Activated T-helper 1 cell treated with anti-CD3 and anti-CD28 coated beads, Interleukin-12 subunit alpha, Interleukin-12 subunit beta, Interleukin-2, Interleukin-4 antibody, amounts not matched to agents 30 ng/mL and 10 ng/mL and 1 ng/mL, durations not matched to agents 14 hours and 24 hours and 36 hours (primary cell): ENCODE measurements around the gene FBN1. TPM values are rescaled to one million over a fixed set of nuclear protein-coding genes. Genes with fewer than 3 reads are reported as not detected.

ENCODE experiments used
- DNase-seq: peaks from one replicate; pipeline ENCODE4 v3.0.0; 2021; ENCODE audit warnings: low spot score
- H3K27ac Mint-ChIP-seq: one replicate; pipeline ENCODE4 v1.8.0; 2021; ENCODE audit warnings: mild to moderate bottlenecking, mixed read lengths
- H3K27me3 Mint-ChIP-seq: one replicate; pipeline ENCODE4 v1.8.0; 2022; ENCODE audit warnings: mild to moderate bottlenecking, moderate library complexity, mixed read lengths; ENCODE audit not compliant: insufficient read depth
- H3K36me3 Mint-ChIP-seq: one replicate; pipeline ENCODE4 v1.8.0; 2021; ENCODE audit warnings: low read depth, mixed read lengths
- H3K4me1 Mint-ChIP-seq: one replicate; pipeline ENCODE4 v1.8.0; 2021; ENCODE audit warnings: low read depth, mixed read lengths
- H3K4me3 Mint-ChIP-seq: one replicate; pipeline ENCODE4 v1.8.0; 2021; ENCODE audit warnings: mild to moderate bottlenecking, moderate library complexity, mixed read lengths
- H3K9me3 Mint-ChIP-seq: one replicate; pipeline ENCODE4 v1.8.0; 2021; ENCODE audit warnings: mixed read lengths
- intact Hi-C: fragments of 100-400 bp; cut with micrococcal nuclease; formaldehyde crosslinking; loops from one replicate; pipeline ENCODE4 v1.15.1; 2024
- total RNA-seq: library from RNA; stranded (reverse); gene quantifications from 2 replicates; pipeline ENCODE4 v1.2.3, GENCODE V29; 2022

FBN1 gene
- total RNA-seq, 1 donor from 2014 or later = 0.47 TPM

GRCh38 chr15:48520376-48521155, 124.9 kb downstream of the FBN1 start:
- DNase-seq = no peak
- Mint-ChIP-seq H3K4me1 (no peaks in the 10 kb centered on the region), H3K4me3 (no peak overlapping the region)

GRCh38 chr15:48516121-48516520, 129.4 kb downstream of the FBN1 start:
- Mint-ChIP-seq H3K4me1 (no peaks in the 10 kb centered on the region), H3K36me3 (no peaks in the 10 kb centered on the region), H3K27me3 (no peaks in the 10 kb centered on the region), H3K9me3 (no peaks in the 10 kb centered on the region), H3K27ac (no peak overlapping the region), H3K4me3 (no peak overlapping the region)
- no peak for DNase-seq
- intact Hi-C loops = no loop called here

More at GRCh38 chr15:48520376-48521155, 124.9 kb downstream of the FBN1 start:
- Mint-ChIP-seq H3K27ac (no peak overlapping the region), H3K36me3 (no peaks in the 10 kb centered on the region), H3K9me3 (no peaks in the 10 kb centered on the region), H3K27me3 (no peaks in the 10 kb centered on the region)
- intact Hi-C loops = no loop called here

GRCh38 chr15:48515500-48515899, 130.0 kb downstream of the FBN1 start:
- Mint-ChIP-seq H3K4me3 (no peak overlapping the region), H3K4me1 (no peaks in the 10 kb centered on the region), H3K27ac (no peak overlapping the region), H3K9me3 (no peaks in the 10 kb centered on the region), H3K36me3 (no peaks in the 10 kb centered on the region), H3K27me3 (no peaks in the 10 kb centered on the region)
- no peak for DNase-seq
- intact Hi-C loops = no loop called here

GRCh38 chr15:48514103-48514816, 131.2 kb downstream of the FBN1 start:
- H3K4me1 Mint-ChIP-seq = no peaks in the 10 kb centered on the region
- H3K27ac Mint-ChIP-seq = no peak overlapping the region
- no peak for DNase-seq
- intact Hi-C loops = no loop called here
- H3K27me3 Mint-ChIP-seq = no peaks in the 10 kb centered on the region
- H3K4me3 Mint-ChIP-seq = no peak overlapping the region
- H3K9me3 Mint-ChIP-seq = no peaks in the 10 kb centered on the region
- no peaks in the 10 kb centered on the region for H3K36me3 Mint-ChIP-seq

- intact Hi-C loops = no loop called here
Observed at GRCh38 chr15:48510976-48511375, 134.5 kb downstream of the FBN1 start.

GRCh38 chr15:48507416-48508065, 138.0 kb downstream of the FBN1 start:
- Mint-ChIP-seq H3K4me1 (no peaks in the 10 kb centered on the region), H3K4me3 (no peak overlapping the region), H3K36me3 (no peaks in the 10 kb centered on the region), H3K9me3 (no peaks in the 10 kb centered on the region), H3K27ac (no peak overlapping the region), H3K27me3 (peaks cover 2% of the 10 kb centered on the region)
- intact Hi-C loops = no loop called here
- peak; percentile 5 for DNase-seq

More at GRCh38 chr15:48510976-48511375, 134.5 kb downstream of the FBN1 start:
- Mint-ChIP-seq H3K27me3 (peaks cover 2% of the 10 kb centered on the region), H3K27ac (no peak overlapping the region), H3K4me3 (no peak overlapping the region), H3K9me3 (no peaks in the 10 kb centered on the region), H3K36me3 (no peaks in the 10 kb centered on the region), H3K4me1 (no peaks in the 10 kb centered on the region)
- DNase-seq = no peak

- intact Hi-C loops = no loop called here
- H3K36me3 Mint-ChIP-seq = no peaks in the 10 kb centered on the region
- H3K27me3 Mint-ChIP-seq = peaks cover 2% of the 10 kb centered on the region
- no peak overlapping the region for H3K27ac Mint-ChIP-seq
- no peak for DNase-seq
- no peaks in the 10 kb centered on the region for H3K4me1 Mint-ChIP-seq
- no peaks in the 10 kb centered on the region for H3K9me3 Mint-ChIP-seq
- no peak overlapping the region for H3K4me3 Mint-ChIP-seq
Observed at GRCh38 chr15:48505067-48505466, 140.4 kb downstream of the FBN1 start.

- Mint-ChIP-seq H3K27me3 (no peaks in the 10 kb centered on the region), H3K27ac (no peak overlapping the region), H3K9me3 (no peaks in the 10 kb centered on the region), H3K4me1 (no peaks in the 10 kb centered on the region), H3K36me3 (no peaks in the 10 kb centered on the region), H3K4me3 (no peak overlapping the region)
- intact Hi-C loops = no loop called here
- DNase-seq = no peak
Observed at GRCh38 chr15:48501208-48501607, 144.3 kb downstream of the FBN1 start.

- no peaks in the 10 kb centered on the region for H3K4me1 Mint-ChIP-seq
- no peaks in the 10 kb centered on the region for H3K36me3 Mint-ChIP-seq
- no peaks in the 10 kb centered on the region for H3K27me3 Mint-ChIP-seq
- H3K4me3 Mint-ChIP-seq = no peak overlapping the region
- H3K27ac Mint-ChIP-seq = no peak overlapping the region
- H3K9me3 Mint-ChIP-seq = no peaks in the 10 kb centered on the region
- intact Hi-C loops = no loop called here
- no peak for DNase-seq
Observed at GRCh38 chr15:48500595-48500994, 144.9 kb downstream of the FBN1 start.

- H3K4me3 Mint-ChIP-seq = no peak overlapping the region
- H3K27me3 Mint-ChIP-seq = peaks cover under 1% of the 10 kb centered on the region
- intact Hi-C loops = no loop called here
- DNase-seq = no peak
- no peak overlapping the region for H3K27ac Mint-ChIP-seq
- H3K9me3 Mint-ChIP-seq = no peaks in the 10 kb centered on the region
- no peaks in the 10 kb centered on the region for H3K4me1 Mint-ChIP-seq
- no peaks in the 10 kb centered on the region for H3K36me3 Mint-ChIP-seq
Observed at GRCh38 chr15:48499978-48500377, 145.5 kb downstream of the FBN1 start.

GRCh38 chr15:48498828-48499227, 146.7 kb downstream of the FBN1 start:
- peaks cover 2% of the 10 kb centered on the region for H3K27me3 Mint-ChIP-seq
- no peaks in the 10 kb centered on the region for H3K36me3 Mint-ChIP-seq
- no peak overlapping the region for H3K27ac Mint-ChIP-seq
- DNase-seq = no peak
- H3K4me3 Mint-ChIP-seq = no peak overlapping the region
- H3K4me1 Mint-ChIP-seq = no peaks in the 10 kb centered on the region
- intact Hi-C loops = no loop called here
- no peaks in the 10 kb centered on the region for H3K9me3 Mint-ChIP-seq

GRCh38 chr15:48494631-48495030, 150.9 kb downstream of the FBN1 start:
- Mint-ChIP-seq H3K4me1 (no peaks in the 10 kb centered on the region), H3K27ac (no peak overlapping the region), H3K27me3 (peaks cover 2% of the 10 kb centered on the region), H3K9me3 (no peaks in the 10 kb centered on the region), H3K36me3 (no peaks in the 10 kb centered on the region), H3K4me3 (no peak overlapping the region)
- intact Hi-C loops = no loop called here
- no peak for DNase-seq

- H3K4me3 Mint-ChIP-seq = no peak overlapping the region
- H3K4me1 Mint-ChIP-seq = no peaks in the 10 kb centered on the region
- H3K27me3 Mint-ChIP-seq = peaks cover 2% of the 10 kb centered on the region
- intact Hi-C loops = no loop called here
- no peak overlapping the region for H3K27ac Mint-ChIP-seq
- no peaks in the 10 kb centered on the region for H3K9me3 Mint-ChIP-seq
- H3K36me3 Mint-ChIP-seq = no peaks in the 10 kb centered on the region
- DNase-seq = no peak
Observed at GRCh38 chr15:48493763-48494225, 151.7 kb downstream of the FBN1 start.
